ENCODE data around the gene GLIS2.

DNA sequence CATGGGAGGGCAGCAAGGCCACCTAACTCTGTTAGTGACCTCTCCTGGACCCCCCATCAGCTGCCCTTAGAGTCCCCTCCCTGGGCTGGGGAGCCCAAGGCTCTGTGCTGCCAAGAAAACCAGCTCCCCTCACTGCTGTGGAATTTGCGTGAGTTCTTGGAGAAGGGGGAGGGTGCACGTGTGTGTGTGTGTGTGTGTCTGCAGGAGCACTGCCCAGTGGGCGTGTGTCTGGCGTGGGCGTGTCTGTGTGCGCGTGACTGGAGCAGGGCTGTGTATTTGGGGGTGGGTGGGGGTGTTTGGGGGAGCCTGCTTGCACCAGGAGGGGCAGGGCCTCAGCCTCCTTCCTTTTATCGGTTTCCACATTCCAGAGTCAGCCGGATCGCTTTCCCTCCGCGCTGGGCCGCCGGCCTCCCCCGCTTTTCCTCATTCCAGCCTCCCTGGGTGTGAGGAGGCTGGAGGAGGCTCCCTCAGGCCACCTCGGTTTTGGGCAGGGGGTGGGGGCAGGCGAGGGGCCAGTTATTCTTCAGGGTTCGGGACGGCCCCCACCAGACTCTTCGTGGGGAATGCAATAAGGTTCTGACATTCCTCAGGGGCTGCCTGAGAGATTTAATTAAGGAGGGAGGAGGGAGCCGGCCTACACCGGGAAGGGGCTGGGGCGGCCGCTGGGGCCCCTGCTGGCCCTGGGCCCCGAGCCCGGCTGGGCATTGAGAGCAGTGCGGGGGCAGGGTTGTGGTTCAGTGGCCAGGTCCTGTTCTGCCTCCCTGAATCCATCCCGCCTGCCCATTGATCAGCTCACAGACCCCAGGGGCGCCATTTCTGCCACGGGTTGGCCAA is 58.3 kb downstream of the GLIS2 start:
- TF ChIP-seq SMC3 (IDR thresholded peaks at IDR 0.05), result no peak
- TF ChIP-seq, protein P1, sequence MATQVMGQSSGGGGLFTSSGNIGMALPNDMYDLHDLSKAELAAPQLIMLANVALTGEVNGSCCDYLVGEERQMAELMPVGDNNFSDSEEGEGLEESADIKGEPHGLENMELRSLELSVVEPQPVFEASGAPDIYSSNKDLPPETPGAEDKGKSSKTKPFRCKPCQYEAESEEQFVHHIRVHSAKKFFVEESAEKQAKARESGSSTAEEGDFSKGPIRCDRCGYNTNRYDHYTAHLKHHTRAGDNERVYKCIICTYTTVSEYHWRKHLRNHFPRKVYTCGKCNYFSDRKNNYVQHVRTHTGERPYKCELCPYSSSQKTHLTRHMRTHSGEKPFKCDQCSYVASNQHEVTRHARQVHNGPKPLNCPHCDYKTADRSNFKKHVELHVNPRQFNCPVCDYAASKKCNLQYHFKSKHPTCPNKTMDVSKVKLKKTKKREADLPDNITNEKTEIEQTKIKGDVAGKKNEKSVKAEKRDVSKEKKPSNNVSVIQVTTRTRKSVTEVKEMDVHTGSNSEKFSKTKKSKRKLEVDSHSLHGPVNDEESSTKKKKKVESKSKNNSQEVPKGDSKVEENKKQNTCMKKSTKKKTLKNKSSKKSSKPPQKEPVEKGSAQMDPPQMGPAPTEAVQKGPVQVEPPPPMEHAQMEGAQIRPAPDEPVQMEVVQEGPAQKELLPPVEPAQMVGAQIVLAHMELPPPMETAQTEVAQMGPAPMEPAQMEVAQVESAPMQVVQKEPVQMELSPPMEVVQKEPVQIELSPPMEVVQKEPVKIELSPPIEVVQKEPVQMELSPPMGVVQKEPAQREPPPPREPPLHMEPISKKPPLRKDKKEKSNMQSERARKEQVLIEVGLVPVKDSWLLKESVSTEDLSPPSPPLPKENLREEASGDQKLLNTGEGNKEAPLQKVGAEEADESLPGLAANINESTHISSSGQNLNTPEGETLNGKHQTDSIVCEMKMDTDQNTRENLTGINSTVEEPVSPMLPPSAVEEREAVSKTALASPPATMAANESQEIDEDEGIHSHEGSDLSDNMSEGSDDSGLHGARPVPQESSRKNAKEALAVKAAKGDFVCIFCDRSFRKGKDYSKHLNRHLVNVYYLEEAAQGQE (IDR thresholded peaks at IDR 0.05), result no peak
- TF ChIP-seq, protein P2, sequence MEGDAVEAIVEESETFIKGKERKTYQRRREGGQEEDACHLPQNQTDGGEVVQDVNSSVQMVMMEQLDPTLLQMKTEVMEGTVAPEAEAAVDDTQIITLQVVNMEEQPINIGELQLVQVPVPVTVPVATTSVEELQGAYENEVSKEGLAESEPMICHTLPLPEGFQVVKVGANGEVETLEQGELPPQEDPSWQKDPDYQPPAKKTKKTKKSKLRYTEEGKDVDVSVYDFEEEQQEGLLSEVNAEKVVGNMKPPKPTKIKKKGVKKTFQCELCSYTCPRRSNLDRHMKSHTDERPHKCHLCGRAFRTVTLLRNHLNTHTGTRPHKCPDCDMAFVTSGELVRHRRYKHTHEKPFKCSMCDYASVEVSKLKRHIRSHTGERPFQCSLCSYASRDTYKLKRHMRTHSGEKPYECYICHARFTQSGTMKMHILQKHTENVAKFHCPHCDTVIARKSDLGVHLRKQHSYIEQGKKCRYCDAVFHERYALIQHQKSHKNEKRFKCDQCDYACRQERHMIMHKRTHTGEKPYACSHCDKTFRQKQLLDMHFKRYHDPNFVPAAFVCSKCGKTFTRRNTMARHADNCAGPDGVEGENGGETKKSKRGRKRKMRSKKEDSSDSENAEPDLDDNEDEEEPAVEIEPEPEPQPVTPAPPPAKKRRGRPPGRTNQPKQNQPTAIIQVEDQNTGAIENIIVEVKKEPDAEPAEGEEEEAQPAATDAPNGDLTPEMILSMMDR (IDR thresholded peaks at IDR 0.05), result no peak
- no peak for TF ChIP-seq RCOR1 (IDR thresholded peaks at IDR 0.05; ENCODE audit: low read depth, low read length)
- no peak for TF ChIP-seq KDM5A (IDR thresholded peaks at IDR 0.05)
- TF ChIP-seq RFX5 (IDR thresholded peaks at IDR 0.05), result no peak
- no peak for TF ChIP-seq EP300 (IDR thresholded peaks at IDR 0.05)
- no peak for TF ChIP-seq CHD4 (IDR thresholded peaks at IDR 0.05; ENCODE audit: borderline replicate concordance)
- no peak for TF ChIP-seq ESRRA (IDR thresholded peaks at IDR 0.05; ENCODE audit: borderline replicate concordance, low read length)
- no peak for TF ChIP-seq NFE2L2 (conservative IDR thresholded peaks at IDR 0.05; ENCODE audit: low read length)
- no peak for TF ChIP-seq POLR2A (IDR thresholded peaks at IDR 0.05; ENCODE audit: low read length)

Measured in A549 (cell line).